Activated T-helper 1 cell treated with anti-CD3 and anti-CD28 coated beads, Interleukin-2, amount 50 U/mL, for 16 hours (primary cell): ENCODE measurements around the gene AVEN.

Source experiments
- DNase-seq, 2 donors: peaks; one replicate each; pipeline ENCODE4 v3.0.0-alpha.2; 2020; ENCODE audit warnings: low read depth in 1 of 2, low spot score in 1 of 2

The AVEN gene

DNA sequence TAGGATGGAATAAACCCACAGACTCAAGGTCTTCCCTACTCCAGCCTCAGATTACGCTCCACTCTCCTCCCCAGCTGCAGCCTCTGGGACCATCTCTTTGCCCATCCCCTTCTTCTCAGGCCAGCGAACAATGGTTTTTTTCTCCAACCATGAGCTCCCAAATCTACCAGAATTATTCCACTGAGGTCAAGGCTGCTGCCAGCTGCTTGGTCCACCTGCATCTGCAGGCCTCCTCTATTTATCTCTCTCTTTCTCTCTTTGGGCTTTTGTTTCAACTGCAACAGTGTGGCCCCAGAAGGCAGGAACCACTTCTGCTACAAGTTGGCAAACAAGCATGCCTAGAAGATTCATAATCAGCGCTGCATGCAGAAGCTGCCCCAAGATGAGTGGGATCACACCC, 51.6 kb downstream of the AVEN start:
- DNase-seq = no peak

DNA sequence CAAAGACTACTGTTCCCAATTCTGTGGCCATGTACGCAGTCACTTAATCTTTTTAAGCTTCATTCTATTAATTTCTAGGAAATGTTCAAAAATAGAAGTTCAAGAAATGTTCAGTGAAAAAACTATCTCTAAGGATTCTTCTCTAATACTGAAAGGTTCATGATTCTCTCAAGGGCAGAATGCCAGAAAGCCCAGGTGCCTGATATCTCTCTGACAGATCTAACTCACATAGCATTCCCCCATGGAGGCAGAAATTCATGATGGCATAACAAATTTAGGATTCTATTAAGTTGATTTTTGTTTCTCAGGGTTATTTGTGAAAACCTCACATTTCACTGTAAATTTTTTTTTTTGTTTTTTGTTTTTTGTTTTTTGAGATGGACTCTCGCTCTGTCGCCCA, 53.3 kb downstream of the AVEN start:
- DNase-seq = no peak

DNA sequence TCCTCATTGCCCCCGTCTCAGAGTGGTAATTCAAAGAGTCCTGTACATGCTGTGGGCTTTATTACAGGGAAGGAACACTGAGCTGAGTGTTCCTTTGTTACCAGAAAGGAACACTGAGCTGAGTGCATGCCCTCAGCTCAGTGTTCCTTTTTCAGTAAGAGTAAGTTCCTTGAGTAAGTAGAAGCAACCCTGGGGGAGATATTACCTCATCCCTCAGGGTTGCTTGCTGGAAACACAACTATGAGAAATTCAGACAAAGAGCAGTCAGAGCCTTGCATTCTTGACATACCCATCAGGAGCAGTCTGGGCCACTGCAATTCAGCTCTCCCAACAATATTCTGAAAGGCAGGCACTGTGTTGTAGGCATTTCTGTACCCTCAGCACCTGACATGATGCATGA, 53.7 kb downstream of the AVEN start:
- no peak for DNase-seq

DNA sequence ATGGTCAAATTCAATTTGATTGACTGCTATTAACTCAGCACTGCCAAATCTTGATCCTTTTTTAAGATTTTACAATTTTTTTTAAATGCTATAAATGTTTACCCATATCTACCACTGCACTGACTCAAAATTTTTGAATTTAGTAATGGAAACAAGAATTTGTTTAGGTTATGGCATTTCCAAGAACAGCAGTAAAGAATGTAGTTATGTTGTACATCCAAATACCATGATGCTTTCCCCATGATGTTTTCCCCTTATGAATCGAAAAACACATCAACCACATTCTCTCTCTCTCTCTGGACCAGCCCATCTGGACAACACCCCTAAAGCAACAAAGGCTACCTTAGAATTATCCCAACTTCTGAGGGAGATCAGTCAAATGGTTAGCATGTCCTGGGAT, 56.5 kb downstream of the AVEN start:
- DNase-seq = no peak

DNA sequence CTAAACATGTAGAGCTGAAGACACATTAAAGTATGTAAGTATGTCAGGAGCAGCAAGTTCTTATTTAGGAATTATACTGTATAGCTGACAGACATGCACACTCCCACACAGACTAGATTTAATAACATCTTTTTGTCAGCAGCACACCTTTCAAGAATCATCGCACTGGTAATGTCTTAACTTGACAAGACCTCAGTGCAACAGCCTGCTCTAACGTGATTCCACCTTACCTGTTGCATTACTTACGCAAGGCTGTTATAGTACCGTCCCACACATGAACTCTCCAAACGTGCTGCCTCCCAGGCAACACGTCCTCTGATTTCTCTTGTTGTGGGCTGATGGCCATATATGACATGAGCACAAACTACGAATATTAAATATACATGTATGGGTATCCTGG, 58.8 kb downstream of the AVEN start:
- DNase-seq = no peak

DNA sequence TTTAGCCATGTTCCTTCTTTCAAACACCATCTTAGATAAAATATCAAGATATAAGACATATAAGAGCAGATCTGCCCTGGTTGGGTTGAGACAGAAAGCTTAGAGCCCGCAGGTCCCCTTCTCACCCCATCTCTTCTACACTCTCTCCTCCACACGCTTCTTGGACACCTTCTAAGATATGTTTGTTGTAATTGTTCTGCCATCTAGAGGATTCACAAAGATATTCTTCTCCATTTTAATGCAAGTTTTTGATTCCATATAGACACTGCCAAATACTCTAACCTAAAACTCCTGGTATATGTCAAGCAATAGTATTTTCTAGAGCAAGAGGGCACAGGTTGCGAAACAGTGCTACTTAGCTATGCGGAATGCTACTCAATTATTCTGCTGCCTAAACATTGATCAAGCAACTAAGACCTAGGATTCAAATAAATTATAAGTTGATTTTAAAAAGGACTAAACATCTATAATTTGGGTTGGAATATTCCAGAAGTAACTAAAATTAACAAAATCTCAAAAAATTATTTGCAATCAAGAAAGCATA, 63.9 kb downstream of the AVEN start:
- DNase-seq = no peak

DNA sequence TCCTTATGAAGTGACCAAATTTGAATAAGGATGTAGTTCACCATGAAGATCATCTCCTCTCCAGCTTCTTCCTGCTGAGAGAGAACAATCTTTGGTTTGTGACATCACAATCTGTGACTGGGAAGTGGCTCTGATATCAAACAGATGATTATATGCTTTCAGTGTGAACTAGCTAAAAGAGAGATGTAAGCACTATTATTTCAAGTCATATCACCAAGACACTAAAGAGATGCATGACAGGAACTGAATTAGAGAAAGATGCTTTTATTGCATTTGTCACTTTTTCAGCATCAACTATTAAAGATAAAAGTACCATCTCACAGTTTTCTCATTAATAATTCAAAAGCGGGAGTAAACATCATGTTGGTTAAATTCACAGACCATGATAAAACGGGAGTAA, 67.2 kb downstream of the AVEN start:
- no peak for DNase-seq

DNA sequence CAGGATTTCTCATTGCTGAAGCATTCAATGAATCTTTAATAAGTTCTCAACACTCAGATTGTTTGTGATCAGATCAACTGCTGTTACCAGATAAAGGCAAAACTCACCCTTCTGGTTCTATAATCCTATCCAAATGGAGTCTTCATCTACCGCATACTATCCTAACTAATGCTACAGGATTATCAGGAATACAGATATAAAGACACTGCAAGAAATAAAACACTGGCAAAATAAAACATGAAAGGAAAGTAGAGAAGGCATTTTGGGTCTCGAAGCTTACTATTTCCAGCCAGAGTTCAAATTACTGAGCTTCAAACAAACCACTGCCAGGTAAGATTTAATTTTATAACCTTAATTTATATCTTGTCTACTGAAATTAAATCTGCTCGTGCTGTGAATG, 70.2 kb downstream of the AVEN start:
- DNase-seq = no peak

DNA sequence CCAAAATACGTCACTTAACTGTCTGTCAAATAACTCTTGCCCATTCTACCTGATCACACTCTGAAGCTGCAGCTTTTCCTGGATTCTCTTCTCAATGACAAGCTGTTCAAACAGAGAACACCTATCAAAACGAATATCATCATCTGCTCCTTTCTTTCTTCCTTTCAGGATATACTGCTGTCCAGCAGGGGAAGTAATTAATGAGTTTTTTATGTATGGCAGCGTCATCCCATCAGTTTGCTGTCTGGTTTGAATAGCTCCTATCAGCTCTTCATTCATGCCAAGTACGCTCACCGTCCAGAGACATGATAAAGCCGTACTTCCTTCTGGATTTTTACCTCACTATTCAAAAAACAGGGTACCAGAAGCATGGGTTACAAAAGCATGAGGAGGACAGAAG, 70.8 kb downstream of the AVEN start, which contains the start of gene CHRM5:
TSS of gene CHRM5 (plus strand) at position 274 of the 400 bp plus-strand sequence. CDS start 94,221 bp downstream, outside the sequence.
- DNase-seq = no peak

DNA sequence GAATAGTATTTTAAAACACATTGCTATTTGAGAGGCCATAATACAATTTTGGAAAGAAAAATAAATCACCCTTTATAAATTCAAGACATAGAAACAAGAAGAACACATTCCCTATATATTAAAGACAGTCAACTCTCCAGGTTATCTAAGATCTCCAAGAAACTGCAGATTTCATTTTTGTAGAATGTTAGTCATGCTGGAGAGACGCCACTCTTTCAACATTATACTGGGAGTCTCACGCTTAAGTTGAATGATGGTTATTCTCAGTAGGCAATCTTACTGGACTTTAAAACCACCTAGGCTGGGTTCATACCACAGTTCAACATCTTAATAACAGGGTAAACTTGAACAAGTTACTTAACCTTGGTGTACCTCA, 74.4 kb downstream of the AVEN start:
- DNase-seq = no peak

DNA sequence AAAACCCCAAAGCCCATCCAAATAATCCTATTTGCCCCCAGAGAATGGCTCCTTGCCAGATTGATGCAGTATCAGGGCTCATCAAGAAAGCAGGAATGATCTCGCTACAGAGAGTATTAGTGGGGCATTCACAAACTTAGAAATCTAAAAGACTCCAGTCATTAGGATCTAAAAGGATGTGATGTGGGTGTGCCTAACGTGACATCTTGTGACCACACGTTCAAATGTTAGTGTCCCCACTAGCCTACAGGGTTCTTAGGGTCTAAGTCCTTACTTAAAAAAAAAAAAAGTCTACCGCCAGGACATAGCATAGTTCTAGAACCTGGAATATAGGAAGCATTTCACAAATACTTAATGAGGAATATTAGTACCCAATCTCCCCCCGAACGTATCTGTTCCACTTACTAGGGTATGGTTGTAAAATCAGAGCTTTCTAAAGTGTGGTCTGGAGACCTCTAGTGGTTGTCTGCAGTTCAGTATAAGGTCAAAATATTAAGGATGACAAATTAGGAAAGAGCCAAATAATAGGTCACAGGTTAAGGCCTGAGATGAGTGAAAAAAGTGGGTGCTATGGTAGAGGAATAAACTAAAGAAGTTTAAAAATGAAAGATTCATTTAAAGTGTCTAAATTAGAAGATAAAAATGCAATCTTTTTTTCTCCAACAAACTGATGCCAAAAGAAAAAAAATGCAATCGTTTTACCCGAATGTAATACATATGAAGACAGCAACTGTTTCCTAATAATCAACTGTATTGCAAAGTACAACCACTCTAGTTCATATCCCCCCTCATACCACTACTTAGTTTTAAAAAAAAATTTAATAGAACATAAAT, 75.0 kb downstream of the AVEN start:
- no peak for DNase-seq

DNA sequence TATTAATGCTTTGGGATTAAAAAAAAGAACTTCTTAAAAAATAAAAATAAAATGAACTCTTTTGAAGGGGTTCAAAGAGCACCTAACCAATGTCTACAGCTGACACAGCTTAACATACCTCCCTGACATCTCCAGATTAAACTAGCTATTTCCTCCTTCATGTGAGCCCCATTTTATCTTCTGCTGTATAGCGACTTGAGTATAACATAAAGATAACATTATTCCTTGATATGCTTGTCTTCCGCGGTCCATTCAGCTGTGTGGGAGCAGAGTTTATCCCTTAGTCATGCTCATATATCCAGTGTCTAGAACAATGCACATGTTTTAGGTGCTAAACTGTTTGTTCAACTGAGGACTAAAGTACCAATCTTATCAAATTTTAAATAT, 78.5 kb downstream of the AVEN start:
- DNase-seq = no peak

DNA sequence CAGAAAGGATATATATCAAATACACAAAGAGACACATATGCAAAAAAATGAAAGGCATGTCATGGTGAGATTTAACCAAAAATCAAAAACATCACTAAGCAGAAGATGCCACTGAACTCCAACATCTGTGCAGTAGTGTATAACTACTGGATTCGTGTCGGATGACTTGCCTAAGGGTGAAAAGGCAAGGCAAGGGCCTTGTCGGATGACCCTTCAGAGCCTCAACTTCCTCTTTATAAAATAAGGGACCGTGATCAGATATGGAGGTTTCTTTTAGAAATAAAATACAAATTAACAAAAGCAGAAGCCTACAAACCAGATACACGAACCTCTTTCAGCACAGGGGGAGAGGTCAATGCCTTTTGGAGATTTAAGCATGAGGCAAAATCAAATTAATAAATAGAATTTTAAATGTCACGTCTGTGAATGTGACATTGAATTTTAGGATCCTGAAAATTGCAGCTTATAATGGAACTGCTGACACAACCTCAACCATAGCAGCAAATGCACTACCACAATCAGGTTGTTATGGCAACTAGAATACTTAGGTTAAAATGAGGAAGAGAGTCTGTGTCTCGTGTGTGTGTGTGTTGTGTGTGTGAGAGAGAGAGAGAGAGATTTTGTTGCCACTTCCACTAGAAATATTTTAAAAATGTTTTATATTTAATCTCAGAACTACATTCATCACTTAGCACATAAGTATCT, 79.0 kb downstream of the AVEN start:
- no peak for DNase-seq

DNA sequence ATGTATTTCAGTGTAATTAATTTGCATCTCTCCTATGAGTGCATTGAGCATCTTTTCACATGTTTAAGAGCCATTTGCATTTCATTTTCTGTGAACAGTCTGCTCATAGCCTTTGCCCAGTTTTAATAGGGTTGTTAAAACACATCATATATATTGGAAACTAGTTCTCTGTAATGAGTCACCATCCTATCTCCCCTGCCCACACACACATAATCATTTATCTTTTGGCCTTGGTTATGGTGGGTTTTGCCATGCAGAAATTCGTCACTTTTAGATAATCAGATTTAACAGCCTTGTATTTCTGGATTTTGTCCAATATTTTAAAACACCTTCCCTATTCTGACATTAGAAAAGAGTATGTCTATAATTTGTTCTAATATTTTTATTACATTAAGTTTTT, 82.6 kb downstream of the AVEN start:
- no peak for DNase-seq

DNA sequence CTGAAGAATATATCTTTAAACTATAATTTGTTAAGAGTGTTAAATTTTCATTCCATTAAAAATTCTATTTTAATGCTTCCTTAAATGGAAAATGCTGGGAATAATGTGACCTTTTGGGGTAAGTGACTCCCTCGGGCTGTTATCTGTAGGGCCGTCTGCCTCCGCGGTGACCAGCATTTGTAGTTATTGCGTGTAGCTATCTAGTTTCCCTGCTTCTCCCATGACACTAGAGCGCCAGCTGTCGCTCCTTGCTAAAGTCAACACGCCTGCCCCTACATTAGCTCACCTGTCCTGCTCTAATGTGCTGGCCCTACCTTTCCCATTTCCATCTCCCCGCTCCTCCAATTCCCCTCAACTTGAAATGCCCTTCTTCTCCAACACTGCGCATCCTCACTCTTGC, 83.1 kb downstream of the AVEN start:
- DNase-seq = no peak

DNA sequence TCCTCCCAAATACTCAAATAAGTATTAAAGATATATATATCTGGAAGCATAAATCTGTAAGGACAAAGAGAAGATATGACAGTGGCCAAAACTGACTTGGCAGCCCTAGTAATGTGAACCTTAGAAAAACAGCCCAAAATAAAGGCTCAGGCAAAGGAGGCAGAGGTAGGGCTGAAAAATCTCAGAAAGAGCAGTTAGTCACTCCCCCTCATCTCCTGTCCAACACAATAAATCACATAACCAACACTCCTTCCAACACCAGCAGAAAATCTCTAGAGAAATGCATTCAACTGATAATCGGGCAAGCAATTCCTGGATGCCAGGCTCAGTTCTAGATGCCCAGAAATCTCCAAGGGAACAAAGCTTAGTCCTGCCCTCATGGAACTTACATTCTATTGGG, 92.9 kb downstream of the AVEN start:
- DNase-seq = no peak

DNA sequence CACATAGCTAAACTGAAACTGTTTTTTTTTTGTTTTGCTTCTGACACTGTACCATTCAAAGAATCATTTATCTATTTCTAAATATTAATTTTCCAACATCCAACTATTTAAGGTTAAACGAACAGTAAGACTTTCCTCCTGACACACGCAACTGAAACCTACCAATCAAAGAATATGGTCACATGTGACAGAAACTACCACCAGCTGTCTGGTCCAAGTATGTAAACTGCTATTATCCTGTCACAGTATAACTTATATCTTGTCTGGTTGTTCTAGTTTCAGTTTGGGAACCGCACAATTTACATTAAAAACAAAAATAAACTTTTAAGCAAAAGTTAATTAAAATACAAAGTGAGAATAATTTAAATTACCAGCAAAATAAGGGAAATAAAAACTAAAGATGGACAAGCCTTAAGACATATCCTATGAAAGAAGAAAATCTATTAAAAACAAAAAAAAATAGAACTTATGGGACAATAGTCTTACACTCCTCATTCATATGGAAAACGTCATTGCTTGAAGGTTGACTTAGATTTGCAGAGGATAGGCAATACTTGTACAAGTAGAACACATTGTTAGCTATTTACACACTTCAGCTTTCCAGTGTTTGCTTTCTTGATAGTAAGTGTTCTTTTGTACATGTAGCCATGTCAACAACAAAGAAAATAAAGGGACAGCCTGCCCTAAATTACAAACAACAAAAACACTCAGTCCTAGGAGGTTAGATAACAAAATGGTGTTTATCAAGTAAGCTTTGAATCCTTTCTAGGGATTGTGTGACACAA, 97.5 kb downstream of the AVEN start:
- no peak for DNase-seq

DNA sequence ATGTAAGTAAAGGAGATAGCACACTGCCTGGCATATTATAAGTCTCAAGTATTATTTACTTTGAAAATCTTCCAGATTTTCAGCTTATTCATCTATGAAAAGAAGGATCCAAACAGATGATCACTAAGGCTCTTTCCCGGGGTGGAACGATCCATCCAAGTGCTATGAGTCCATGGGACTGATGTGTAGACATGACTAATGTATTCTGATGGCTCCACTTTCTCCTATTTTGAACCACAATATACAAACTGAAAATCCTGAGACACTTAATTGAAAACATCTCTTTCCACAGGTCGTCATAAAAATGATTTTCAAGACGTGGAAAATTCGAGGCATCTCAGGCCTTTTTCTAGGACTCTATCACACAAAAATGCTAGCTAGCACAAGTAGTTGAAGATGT, 104.1 kb downstream of the AVEN start:
- no peak for DNase-seq

DNA sequence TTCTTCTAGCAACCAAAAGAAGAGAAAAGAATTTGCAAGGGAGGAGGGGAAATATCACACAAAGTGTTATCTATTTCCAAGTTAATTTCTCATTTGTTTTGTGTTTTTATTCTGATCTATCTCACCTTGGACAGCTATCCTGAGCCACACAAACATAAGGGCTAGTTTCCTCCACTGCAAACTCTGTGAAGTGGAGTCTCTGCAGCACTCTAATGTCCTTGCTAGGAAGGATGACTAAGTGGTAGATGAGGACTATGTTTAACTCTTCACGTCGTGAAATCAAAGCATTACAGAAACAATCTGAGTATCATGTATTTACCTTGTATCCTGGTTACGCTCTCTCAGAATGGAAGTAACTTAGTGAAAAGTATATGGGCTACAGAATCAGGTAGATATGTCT, 104.6 kb downstream of the AVEN start:
- DNase-seq = no peak

DNA sequence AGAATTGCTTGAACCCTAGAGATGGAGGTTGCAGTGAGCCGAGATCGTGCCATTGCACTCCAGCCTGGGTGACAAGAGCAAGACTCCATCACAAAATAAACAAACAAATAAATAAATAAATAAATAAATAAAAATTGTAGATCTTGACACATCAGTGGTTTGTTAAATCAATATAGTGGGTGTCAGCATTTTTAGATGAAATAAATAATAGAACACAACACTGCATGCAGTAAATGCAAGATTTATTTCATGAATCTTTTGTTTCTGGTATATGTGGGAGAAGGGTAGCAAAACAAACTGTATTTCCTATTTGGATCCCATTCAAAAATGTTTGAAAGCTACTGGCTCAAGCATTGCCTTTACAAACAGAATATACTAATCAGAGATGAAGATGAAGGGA, 106.3 kb downstream of the AVEN start:
- DNase-seq = no peak

DNA sequence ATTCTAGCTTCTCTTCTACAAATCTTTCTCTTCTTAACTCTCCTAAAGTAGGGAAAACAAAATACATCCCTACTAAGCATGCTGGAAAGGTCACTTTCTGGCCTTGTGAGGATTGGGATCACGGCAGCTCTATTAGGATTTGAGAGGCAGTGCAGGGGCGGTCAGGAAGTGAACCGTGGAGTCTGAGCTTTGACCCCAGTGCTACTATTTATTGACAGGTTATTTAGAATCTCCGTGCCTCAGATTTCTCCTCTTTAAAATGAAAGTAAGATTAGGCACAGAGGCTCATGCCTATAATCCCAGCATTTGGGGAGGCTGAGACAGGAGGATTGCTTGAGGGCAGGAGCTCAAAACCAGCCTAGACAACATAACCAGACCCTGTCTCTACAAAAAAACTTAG, 112.7 kb downstream of the AVEN start:
- no peak for DNase-seq

DNA sequence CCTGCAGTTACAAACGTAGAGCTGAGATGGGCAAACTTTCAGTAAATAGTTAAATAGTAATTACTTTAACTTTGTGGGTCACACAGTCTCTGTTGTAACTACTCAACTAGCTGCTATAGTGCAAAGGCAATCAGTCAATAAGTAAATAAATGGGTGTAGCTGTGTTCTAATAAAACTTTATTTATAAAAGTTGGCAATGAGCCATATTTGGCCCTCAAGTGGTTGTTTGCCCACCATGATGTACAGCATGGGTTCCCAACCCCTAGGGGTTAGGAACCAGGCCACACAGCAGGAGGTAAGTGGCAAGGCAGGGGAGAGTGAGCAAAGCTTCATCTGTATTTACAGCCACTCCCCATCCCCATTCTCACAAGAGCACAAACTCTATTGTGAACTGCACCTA, 115.6 kb downstream of the AVEN start:
- no peak for DNase-seq
